GM19395 (cell line): ENCODE measurements around the gene SCAF8.
"Not testable (repeated sequence)": the region's sequence is repeated elsewhere in the genome, so short reads cannot be mapped to it uniquely, and the experiment has no call there.

Experiments
- ATAC-seq: cut with Tn5 transposase; IDR thresholded peaks from one replicate; pipeline ENCODE4 v1.9.1; 2021; ENCODE audit warnings: mild to moderate bottlenecking, moderate library complexity; ENCODE audit not compliant: unreplicated experiment

Gene SCAF8

GRCh38 chr6:154779157-154779556 is 45.9 kb downstream of the SCAF8 start:
- ATAC-seq, result not testable (repeated sequence)

- no peak for ATAC-seq
These were observed 49.0 kb downstream of the SCAF8 start for GRCh38 chr6:154782193-154782592.

GRCh38 chr6:154783229-154783628 is 50.0 kb downstream of the SCAF8 start:
- ATAC-seq, result peak; percentile 66

DNA sequence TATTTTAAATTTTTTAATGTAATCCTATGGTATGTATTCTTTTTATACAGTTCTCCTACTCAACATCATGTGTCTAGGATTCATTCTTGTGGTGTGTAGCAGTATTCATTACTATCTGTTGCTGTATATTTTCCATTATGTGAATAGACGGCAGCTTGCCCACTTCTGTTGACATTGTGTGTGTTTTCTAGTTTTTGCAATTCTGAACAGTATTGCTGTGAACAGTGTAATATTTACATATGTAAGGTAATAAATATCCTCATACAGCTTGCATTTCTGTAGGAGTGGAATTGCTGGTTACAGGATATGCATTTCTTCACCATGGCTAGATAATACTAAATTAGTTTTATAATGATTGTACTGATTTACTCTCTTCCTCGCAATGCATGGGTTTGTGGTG is 51.9 kb downstream of the SCAF8 start:
- no peak for ATAC-seq

GRCh38 chr6:154786144-154786868 is 53.1 kb downstream of the SCAF8 start:
- ATAC-seq, result no peak

DNA sequence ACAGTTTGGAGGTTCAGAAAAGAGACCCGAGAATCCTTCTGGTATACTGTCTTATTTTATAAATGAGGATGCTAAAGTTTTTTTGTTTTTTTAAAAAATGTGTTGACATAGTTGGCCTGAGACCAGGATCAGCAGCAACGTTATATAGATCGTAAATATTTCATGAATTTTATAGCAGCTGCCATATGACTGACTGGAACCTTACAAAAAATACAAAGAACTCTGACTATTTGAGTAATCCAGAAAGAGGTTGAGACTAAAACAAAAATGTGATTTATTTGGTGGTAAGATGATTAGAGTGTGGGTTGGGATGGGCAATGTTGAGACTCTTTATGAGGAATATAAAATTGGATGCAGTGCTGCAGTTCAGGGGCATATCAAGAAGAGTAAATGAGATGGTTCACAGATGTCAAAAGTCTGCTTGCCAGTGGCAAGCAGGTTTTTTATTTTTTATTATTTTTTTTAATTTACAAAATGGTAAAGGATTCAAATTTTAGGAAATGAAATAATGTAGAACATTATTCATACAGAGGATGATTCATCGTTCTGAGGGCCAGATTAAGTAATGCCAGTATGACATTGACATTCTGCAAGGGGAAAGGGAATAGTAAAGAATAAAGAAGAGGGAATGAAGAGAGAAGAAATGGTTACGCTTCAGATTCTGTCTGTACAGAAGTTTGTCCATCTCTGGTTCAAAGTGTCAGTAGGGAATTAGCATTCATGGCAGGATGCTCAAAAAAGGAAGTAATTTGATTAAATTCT is 58.5 kb downstream of the SCAF8 start:
- ATAC-seq, result no peak

- ATAC-seq, result no peak
These were observed 59.1 kb downstream of the SCAF8 start for GRCh38 chr6:154792325-154792724.

DNA sequence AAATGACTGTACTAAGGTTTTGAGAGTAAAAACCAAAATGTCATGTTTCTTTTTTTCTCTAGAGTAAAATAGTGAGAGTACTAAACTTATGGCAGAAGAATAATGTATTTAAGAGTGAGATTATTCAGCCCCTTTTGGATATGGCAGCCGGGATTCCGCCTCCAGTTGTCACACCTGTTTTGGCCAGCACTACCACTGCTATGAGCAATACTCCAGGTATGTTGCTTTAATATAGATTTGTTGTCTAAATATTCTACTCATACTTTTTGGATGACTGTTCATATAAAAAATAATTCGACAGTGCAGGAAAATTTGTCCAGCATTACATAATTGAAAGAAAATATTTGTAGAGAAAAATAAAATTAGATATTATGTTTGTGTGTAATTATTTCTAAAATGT is 59.5 kb downstream of the SCAF8 start:
- no peak for ATAC-seq

DNA sequence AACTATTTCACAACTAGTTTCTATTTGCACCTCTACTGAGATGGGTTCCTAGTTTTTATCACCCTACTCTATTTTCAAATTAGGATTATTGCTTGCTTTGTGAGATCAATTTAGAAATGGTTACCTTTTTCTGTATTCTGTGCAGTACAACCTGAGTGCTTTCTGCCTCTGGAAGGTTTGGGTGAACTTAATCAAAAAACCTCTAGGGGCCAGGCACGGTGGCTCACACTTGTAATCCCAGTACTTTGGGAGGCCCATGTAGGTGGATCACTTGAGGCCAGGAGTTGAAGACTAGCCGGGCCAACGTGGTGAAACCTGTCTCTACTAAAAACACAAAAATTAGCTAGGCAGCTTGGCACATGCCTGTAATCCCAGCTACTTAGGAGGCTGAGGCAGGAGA is 63.3 kb downstream of the SCAF8 start:
- no peak for ATAC-seq

GRCh38 chr6:154797857-154798256 is 64.6 kb downstream of the SCAF8 start:
- no peak for ATAC-seq

DNA sequence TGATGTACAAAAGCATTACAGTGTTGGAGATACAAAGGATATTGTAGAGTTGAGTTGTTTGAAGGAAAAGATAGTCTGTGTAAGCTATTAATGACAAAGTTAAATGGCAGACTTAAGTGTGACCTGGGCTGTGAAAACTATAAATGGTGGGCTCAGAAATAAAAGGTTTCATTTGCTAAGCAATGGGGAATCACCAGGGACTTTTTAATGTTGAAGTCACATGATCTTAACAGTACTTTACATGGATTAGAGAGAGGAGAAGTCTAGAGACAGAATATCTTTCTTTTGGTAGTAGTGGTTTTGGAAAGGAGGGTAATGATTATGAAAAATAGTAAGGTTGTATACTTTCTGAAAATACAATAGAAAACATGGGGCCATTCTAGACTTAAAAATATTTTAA is 67.1 kb downstream of the SCAF8 start:
- no peak for ATAC-seq

DNA sequence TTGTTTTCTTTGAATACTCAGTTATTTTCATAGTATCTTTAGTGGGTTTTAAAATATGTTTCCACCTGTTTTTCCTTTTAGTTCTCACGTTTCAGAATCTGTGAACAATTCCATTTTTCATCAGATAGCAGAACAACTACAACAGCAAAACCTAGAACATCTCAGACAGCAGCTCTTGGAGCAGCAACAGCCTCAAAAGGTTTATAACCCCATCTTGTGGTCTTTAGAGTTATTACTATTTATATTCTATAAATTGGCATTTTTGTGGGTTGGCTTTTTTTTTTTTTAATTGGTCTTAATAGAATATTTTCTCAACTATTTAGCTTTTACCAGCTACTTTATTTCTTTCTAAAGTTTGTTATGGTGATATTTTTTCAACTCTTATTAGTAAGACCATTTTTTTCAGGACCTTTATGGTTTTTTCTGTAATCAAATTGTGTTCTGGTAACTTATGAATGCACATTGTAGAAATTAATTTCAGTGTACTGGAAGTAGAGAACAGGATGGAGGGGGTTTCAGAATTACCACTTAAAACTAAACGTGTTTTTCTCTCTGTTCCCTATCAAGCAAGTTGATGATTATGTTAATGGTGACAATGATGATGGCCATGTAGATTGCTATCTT is 72.2 kb downstream of the SCAF8 start:
- ATAC-seq, result no peak

- ATAC-seq, result no peak
These were observed 73.6 kb downstream of the SCAF8 start for GRCh38 chr6:154806804-154807203.

- not testable (repeated sequence) for ATAC-seq
These were observed 78.4 kb downstream of the SCAF8 start for GRCh38 chr6:154811663-154812062.

DNA sequence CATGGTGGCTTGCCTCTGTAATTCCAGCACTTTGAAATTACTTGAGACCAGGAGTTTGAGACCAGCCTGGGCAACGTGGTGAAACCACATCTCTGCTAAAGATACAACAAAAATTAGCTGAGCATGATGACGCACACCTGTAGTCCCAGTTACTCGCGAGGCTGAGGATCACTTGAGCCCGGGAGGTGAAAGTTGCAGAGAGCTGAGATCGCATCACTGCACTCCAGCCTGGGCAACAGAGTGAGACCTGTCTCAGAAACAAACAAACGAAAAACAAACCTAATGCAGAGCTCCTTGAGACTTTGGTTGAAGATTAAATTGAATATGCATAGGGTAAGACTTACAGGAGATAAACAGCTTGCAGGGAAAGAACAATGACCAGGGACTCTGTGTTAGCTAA is 80.8 kb downstream of the SCAF8 start:
- ATAC-seq, result peak; percentile 86

- no peak for ATAC-seq
These were observed 83.0 kb downstream of the SCAF8 start for GRCh38 chr6:154815938-154816820.

DNA sequence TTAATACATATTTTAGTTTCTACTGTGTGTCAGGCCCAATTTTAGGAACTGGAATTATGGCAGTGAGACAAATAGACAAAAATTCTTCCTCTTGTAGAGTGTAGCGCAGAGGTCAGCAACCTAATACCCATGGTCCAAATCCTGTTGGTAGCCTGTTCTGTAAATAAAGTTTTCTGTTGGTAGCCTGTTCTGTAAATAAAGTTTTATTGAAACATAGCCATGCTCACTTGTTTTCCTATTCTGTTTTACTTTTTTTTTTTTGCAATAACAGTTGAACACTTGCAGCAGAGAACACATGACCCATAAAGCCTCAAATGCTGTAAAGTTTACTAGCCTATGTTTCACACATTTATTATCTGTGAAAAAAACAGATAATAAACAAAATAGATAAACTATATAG is 87.9 kb downstream of the SCAF8 start:
- ATAC-seq, result no peak

GRCh38 chr6:154821638-154822037 is 88.4 kb downstream of the SCAF8 start:
- no peak for ATAC-seq

GRCh38 chr6:154822947-154823558 is 89.8 kb downstream of the SCAF8 start:
- ATAC-seq, result no peak

DNA sequence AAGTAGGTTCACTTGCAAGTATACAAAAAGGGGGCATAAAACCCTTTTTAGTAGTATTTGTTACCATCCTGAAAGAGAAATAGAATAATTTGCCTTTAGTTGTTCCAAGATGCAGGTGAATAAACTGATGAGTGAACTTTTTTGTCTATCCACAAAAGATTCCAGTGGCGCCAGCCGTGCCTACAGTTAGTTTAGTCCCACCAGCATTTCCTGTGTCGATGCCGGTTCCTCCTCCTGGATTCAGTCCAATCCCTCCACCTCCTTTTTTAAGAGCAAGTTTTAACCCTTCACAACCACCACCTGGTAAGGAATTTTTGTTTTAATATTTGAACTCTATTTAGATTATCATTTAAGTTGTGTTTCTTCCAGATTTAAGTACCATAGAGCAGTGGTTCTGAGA is 90.9 kb downstream of the SCAF8 start:
- ATAC-seq, result no peak

DNA sequence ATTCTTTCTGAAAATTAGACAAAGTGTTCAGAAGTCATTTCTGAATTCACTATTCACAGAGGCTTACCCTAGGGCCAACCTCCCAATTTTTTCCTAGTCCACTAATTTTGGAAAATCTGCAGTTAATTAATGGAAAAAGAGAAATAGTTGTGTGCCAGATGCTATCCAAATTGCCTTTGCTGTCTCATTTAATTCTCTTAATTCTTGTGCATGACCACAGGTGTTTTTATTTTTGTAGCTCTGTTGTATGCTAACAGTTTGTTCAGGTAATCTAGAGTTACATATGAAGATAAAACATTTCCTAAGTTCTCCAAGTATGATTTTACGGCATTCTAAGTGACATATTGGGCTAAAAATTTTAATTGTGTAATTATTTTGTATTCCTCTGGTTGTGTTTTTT is 96.8 kb downstream of the SCAF8 start:
- ATAC-seq, result no peak
